ENCODE results near the gene KLC3. TPM values are rescaled to one million over a fixed set of nuclear protein-coding genes. Genes with fewer than 3 reads are reported as not detected.
"Not testable (repeated sequence)": the region's sequence is repeated elsewhere in the genome, so short reads cannot be mapped to it uniquely, and the experiment has no call there.

KLC3 gene
- 0.72 TPM in 1 of 2 replicates, not detected in the other for total RNA-seq (2014; rRNA removed; shearing (Covaris generic))

DNA sequence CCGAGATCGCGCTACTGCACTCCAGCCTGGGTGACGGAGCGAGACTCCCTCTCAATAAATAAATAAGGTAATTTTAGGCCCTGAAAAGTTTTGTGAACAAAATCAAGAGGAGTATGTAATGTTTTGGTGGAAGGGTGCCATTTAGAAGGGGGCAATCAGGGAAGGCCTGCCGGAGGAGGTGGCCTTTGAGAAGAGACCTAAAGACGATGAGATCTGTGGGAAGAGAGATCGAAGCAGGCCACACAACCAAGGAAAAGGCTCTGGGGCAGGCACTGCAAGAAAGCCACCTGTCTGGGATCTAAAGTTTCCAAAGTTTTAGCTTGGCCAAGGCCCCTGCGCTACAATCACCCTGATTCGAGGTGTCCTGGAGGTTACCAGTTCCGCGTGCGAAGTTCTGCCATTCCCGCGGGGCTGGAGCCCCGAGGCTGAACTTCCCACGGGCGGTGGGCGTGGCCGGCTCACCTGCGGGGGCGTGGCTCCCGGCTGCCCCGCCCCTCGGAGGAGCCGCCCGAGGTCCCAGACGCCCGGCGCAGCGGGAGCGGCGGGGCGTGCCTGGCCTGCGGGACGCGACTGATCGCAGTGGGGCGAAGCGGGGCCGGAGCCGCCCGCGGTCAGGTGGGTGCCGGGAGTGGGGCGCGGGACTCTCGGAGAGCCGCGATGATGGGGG is at the start of gene KLC3:
KLC3 (plus strand) TSS at position 519 of the 667 bp plus-strand sequence. CDS start 4,792 bp downstream, outside the sequence.
- no peak for DNase-seq (ENCODE audit: low spot score)

DNA sequence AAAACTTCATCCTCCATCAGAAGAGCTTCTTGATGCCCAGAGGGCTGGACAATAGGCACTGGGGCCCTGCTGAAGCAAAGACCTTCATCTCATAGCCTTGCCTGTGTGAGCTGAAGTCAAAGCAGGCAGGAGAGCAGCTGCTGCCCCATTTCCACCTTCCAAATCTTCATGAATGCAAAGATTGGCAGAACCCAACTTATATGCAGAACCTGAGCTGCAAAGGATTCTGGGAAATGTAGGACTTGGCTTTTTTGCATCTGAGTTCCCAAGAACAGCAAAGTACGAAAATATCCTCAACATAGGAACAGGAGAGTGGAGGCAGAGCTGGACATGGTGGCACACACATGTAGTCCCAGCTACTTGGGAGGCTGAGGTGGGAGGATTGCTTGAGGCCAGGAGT is 48.7 kb upstream of the KLC3 start:
- no peak for DNase-seq (ENCODE audit: low spot score)

DNA sequence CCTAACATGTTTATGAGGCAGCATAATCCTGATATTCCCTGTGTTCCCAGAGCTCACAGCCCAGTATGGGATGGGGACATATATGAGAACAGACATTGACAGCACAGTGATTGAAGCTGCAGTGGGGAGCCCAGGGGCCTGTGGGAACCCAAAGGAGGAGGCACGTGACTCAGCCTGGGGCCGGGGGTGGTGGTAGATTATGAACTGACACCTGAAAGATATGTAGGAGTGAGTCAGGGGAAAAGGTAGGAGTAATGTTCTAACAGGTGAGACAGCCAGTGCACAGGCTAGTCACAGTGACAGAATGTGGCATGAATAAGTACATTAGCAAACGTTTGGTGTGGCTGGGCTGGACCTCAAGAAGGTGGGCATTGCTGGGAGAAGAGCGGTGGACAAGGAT is 46.9 kb upstream of the KLC3 start:
- DNase-seq (ENCODE audit: low spot score): no peak

DNA sequence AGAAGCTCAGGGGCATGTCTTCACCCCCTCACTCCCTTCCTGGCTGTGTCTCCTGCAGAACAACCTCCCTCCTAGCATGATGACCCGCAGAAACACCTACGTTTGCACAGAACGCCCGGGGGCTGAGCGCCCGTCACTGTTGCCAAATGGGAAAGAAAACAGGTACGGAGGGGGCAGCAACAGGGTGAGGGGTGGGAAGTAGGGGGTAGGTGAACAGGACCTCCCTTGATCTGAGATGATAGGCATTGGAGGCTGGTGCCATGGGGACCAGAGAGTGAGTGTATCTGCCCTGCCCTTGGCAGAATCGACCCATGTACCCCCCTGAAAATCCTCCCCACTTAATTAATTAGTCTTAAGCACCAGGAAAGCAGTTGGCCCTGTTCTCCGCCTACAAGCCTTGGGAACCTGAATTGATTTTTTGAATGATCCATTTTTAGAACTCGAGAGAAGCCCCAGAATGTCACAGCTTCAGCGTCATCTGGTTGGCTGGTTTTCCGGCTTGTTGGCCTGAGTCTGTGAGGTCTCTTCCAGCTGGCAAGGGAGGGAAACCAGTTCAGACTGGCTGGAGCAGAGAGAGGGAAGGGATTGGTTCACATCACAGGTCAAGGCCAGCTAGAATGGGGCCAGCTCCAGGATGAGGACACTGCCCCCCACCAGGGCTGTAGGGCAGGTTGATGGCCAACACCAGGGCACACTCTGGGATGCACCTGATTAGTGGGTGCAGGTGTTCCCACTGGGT is 46.1 kb upstream of the KLC3 start:
- no peak for DNase-seq (ENCODE audit: low spot score)

DNA sequence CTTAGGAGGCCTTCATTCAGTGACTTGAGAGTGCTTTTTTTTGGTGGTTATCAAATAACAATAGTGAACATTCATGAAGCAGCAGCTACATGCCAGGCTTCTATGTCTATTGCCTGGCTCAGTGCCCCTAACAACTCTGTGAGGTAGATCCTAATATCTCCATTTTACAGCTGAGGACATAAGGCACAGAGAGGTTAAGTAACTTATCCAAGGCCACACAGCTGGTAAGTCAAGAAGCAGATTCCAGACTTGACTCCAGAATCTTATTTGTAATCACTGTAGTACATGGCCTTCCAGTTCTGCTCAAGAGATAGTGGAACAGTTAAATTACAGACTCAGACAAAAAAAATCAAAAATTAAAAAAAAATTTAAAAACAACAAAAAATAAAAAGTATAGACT is 44.7 kb upstream of the KLC3 start:
- DNase-seq (ENCODE audit: low spot score): no peak

DNA sequence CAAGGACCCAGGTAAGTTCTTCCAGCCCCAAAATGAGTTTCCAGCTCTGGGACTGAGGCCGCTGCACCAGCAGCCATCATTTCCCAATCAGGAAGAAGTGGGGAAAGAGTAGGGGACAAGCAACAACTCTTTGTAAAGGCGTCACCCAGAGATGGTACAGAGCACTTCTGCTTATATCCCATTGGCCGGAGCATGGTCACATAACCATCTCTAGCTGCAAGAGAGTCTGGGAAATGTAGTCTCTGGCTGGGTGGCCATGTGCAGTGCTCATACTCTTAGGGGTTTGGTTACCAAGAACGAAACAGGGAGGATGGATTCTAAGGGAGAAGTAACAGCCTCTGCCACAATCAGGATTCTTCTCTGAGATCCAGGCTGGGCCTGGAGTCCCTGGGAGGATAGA is 44.2 kb upstream of the KLC3 start:
- DNase-seq (ENCODE audit: low spot score): no peak

DNA sequence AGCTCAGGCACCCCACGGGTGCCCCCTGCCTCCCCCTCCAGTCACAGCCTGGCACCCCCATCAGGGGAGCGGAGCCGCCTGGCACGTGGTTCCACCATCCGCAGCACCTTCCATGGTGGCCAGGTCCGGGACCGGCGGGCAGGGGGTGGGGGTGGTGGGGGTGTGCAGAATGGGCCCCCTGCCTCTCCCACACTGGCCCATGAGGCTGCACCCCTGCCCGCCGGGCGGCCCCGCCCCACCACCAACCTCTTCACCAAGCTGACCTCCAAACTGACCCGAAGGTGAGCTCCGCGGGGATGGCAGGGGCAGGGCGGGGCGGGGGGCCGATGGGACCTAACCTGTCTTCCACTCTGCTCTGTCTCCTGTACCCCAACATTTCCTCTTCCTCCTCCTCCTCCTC is 42.9 kb upstream of the KLC3 start:
- no peak for DNase-seq (ENCODE audit: low spot score)

DNA sequence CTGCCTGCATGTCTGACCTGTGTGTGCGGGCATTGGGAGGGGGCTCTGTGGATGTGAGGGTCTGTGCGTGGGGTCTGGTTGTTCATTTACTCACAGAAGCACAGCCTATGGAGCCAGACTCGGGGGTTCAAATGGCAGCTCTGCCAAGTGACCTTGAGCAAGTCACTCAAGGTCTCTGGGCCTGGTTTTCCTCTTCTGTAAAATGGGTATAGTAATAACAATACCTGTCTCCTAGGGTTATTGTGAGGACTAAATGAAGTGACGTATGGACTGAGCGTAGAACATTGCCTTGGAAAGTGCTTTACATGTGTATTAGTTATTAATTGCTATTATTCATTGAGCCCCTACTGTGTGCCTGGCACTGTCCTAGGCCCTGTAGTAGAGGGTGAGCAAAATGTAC is 42.3 kb upstream of the KLC3 start:
- DNase-seq (ENCODE audit: low spot score): no peak

DNA sequence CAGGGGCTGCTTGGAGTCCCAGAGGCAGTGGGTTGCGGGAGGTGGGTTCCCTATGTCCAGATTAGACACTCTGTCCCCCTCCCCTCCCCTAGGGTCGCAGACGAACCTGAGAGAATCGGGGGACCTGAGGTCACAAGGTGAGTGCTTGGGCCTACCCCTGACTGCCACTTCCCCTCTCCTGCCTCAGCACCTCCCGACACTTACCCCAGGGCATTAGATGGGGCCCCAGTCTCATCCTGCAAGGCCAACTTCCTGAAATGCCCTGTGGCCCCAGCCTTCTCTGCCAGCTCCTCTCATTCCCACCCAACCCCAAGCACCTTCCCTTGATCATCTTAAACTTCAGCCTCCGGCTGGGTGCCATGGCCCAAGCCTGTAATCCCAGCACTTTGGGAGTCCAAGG is 40.8 kb upstream of the KLC3 start:
- no peak for DNase-seq (ENCODE audit: low spot score)

DNA sequence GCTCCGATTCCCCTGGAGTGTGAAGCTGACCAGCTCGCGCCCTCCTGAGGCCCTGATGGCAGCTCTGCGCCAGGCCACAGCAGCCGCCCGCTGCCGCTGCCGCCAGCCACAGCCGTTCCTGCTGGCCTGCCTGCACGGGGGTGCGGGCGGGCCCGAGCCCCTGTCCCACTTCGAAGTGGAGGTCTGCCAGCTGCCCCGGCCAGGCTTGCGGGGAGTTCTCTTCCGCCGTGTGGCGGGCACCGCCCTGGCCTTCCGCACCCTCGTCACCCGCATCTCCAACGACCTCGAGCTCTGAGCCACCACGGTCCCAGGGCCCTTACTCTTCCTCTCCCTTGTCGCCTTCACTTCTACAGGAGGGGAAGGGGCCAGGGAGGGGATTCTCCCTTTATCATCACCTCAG is 38.1 kb upstream of the KLC3 start:
- no peak for DNase-seq (ENCODE audit: low spot score)

DNA sequence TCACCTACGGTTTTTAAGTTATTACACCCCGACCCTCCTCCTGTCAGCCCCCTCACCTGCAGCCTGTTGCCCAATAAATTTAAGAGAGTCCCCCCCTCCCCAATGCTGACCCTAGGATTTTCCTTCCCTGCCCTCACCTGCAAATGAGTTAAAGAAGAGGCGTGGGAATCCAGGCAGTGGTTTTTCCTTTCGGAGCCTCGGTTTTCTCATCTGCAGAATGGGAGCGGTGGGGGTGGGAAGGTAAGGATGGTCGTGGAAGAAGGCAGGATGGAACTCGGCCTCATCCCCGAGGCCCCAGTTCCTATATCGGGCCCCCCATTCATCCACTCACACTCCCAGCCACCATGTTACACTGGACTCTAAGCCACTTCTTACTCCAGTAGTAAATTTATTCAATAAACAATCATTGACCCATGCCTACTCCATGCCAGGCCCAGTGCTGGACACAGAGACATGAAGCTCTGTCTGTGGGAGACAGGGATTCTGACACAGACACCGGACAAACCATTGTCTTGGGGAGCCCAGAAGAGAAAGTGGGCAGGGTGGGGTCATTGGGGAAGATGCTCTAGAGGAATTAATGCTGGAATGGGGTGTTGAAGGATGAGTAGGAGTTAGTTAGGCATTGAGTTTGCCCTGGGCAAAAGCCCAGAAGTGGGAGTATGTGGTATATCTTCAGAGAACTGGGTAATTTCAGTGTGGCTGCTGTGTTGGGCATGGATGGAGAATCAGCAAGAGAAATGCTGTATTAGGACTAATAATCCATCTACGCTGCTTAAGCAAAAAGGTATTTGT is 37.1 kb upstream of the KLC3 start:
- no peak for DNase-seq (ENCODE audit: low spot score)

DNA sequence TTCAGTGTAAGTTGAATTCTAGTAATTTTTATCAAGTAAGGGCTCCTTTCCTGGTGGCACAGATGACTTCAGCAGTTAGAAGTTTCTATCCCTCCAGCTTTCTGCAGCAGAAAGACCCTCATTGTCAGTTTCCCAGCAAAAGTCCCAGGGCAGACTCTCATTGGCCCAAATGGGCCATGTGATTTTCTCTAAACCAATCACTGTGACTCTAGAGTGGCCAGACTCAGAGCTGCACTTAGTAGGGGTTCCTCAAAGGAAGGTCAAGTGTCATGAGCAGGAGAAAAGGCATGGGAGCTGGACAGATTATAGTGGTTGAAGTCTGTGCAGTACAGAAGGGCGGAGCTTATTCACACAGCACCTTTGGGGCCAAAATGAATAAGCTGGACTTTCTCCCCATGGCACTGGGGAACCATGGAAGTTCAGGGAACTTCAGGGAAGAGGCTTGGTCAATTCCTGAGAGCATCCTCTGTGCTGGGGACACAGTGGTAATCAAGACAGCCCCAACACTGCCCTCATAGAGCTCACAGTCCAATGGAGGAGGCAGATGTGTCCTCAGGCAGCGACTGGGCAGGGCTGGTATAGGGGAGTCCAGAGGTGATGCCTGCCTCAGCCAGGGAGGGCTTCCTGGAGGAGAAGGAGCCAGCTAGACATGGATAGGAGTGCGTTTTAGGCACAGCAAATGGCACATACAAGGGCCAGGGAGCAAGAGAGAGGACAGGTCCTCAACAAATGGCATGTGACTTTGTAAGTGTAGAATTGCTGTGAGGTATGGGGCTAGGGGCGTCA is 36.2 kb upstream of the KLC3 start:
- no peak for DNase-seq (ENCODE audit: low spot score)

DNA sequence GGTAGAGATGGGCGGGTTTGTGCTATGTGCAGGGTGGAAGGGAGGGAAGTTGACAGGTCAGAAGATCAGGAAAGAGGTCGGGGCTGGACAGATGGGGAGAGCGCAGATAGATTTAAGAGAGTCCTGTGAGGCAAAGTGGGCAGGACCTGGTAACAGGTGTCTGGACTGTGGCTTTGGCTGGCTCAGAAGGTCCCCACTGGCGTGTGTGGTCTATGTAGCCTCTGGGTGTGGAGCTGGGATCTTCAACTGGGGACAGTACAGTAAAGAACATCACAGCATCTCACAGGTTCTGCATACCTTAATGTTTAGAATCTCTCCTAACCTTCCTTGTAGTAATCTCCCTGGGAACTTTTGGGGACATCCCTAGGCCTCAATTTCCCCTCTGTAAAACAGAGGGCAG is 35.5 kb upstream of the KLC3 start:
- no peak for DNase-seq (ENCODE audit: low spot score)

DNA sequence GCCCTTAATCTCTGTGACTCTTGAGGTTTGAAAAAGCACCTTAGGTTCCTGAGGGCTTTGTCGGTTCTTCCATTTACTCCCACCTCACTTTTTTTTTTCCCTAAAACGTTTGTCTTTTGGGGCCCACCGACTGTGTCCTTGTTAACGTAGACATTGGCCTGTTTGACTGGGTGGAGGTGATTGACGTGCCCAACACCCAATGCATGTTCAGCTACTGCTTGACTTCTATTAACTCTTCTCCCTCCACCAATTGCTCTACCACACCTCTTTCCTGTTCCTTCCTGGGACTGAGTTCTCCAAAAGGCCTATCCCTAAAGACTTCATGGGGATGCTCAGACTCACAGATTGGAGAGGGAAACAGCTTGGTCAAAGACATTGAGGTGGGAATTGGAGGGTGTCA is 35.1 kb upstream of the KLC3 start:
- DNase-seq (ENCODE audit: low spot score): no peak

DNA sequence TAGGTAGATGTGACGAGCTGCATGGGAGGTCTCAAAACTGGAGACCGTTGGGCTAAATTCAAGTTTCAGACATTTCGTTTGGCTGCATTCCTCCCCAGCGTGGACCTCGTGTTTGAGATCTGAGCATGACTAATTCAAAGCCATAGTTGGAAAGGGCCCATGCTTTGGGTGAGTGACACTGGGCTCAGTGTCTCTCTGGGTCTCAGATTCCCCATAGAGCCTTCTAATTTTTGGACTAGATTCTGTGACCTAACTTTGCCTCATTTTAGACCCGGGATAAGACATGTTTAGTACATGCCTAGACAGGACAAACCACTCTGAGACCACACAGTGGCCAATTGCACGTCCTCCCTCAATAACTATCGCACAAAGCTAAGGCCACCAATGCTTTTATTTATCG is 34.5 kb upstream of the KLC3 start:
- DNase-seq (ENCODE audit: low spot score): no peak

DNA sequence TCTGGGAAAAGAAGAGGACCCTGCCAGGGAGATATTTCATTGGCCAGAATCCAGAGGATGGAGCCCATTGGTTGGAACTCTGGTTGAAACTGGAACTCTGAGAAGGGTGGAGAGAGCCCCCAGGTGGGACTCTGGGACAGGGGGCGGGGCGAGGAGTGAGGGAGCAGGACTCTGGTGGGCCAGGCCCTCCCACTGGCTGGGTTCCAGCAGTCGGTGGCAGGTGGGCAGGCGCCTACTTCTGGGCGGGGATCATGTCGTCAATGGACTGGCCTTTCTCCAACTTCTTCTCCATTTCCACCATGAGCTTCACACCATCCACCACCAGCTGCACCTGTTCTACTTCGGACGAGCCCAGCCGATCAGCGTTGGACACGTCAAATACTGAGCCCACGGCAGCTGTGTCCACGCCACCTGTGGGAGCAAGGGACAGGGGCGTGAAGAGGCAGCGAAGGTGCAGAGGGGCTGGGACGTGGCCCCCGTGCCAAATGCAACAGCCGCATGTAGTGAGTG is 34.0 kb upstream of the KLC3 start:
- DNase-seq (ENCODE audit: low spot score): no peak

DNA sequence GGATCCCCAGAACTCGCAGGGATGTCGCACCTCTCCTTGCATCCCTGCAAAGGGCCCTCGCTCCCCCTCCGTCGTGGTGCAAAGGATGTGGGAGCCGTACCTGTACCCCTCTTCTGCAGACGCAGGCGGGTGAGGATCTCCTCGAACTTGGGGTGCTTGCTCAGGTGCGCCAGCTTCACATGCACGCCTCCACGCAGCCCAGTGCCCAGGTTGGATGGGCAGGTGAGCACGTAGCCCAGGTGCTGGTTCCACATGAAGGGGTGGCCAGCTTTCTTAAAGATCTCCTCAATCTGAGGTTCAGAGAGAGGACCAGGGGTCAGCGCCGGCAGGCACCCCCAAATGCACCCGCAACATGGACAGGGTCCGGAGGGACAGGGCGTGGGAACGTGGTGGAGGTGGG is 33.2 kb upstream of the KLC3 start:
- DNase-seq (ENCODE audit: low spot score): no peak

DNA sequence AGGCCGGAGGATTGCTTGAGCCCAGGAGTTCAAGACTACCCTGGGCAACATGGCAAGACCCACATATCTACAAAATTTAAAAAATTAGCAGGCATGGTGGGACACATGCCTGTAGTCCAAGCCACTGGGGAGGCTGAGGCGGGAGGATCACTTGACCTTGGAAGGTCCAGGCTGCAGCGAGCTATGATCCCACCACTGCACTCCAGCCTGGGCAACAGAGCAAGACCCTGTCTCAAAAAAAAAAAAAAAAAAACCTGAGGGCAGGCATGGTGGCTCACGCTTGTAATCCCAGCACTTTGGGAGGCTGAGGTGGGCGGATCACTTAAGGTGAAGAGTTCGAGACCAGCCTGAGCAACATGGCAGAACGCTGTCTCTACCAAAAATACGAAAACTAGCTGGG is 31.2 kb upstream of the KLC3 start:
- DNase-seq (ENCODE audit: low spot score): not testable (repeated sequence)

DNA sequence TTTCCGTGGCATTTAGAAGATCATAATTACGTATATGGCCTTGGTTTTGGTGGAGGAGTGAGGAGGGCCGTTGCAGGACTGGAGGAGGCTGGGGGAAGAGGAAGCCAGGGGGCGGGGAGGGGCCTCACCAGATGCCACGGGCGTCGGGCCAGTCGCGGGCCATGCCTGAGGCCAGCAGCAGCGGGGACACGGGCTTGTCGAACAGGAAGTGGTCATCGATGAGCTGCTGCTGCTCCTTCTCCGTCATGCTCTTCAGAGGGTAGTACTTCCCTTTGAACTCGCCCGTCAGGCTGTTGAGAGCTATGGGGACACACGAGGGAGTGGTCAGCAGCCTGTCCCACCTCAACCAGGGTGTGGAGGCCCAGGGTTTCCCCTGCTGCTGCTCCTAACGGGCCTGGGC is 28.9 kb upstream of the KLC3 start:
- no peak for DNase-seq (ENCODE audit: low spot score)

DNA sequence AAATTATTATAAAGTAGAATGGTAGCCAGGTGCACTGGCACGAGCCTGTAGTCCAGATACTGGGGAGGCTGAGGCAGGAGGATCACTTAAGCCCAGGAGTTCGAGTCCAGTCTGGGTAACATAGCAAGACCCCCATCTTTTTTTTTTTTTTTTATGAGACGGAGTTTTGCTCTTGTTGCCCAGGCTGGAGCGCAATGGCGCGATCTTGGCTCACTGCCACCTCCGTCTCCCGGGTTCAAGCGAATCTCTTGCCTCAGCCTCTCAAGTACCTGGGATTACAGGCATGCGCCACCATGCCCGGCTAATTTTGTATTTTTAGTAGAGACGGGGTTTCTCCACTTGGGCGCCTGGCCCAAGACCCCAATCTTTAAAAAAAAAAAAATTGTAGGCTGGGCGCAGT is 28.3 kb upstream of the KLC3 start:
- DNase-seq (ENCODE audit: low spot score): not testable (repeated sequence)

DNA sequence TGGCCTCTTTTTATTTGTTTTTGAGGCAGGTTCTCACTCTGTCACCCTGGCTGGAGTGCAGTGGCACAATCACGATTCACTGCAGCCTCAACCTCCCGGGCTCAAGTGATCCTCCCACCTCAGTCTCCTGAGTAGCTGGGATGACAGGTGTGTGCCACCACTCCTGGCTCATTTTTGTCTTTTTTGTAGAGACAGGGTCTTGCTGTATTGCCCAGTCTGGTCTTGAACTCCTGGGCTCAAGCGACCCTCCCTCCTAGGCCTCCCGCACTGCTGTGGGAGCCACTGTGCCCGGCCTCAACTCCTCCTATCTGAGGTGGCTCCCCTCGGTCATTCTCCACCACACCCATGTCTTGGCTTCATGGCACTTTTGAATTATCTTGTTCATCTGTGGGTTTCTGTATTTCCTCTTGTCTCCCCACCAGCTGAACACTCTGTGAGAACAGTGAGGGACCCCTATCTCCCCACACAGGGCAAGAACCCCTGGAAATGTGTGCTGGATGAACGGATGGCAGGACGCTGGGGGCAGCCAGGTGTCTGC is 25.8 kb upstream of the KLC3 start:
- no peak for DNase-seq (ENCODE audit: low spot score)

DNA sequence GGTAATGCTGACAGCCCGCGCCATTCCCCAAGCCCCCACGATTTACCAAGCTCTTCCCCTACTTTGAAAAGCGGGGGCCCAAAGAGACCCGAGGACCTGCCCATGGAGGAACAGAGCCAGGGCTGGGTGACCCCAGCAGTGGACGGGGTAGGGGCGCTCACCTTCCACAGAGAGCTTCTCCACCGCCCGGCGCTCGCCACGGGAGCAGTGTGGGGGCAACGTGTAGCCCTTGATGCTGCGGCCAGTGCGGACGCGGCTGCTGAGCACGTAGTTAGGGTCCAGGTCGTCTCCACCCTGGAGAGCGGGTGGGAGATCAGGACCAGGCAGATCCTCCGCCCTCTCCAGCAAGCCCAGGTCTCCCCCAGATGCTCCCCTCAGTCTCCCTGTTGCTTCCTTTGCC is 25.2 kb upstream of the KLC3 start:
- no peak for DNase-seq (ENCODE audit: low spot score)
